Stimulated activated CD8-positive, alpha-beta memory T cell treated with anti-CD3 and anti-CD28 coated beads, Interleukin-2, amount 100 ng/mL, for 1 hour (primary cell): ENCODE measurements around the gene CFC1.
"Not testable (repeated sequence)": the region's sequence is repeated elsewhere in the genome, so short reads cannot be mapped to it uniquely, and the experiment has no call there.

ENCODE experiments used
- DNase-seq, 2 donors: peaks; one replicate each; pipeline ENCODE4 v3.0.0-alpha.2; 2020; ENCODE audit warnings: low read depth in 2 of 2

Gene CFC1

DNA sequence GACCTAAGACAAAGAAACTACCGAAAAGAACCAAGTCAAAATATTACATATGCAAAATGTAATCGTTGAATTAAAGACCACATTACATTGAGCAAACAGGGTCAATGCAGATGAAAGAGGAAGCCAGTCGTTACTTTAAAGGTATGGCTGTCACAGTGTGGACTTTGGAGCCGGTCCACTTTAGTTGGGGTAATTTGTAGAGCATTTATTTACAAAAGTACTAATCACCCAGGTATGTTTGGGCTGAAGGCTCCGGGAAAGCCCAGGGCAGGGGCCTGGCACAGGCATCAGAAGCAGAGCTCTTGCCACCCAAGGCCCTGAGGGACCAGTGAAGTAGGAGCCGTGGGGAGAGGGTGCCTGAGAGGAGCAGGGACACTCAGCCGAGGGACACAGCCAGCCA is 15.8 kb downstream of the CFC1 start:
- not testable (repeated sequence) for DNase-seq

DNA sequence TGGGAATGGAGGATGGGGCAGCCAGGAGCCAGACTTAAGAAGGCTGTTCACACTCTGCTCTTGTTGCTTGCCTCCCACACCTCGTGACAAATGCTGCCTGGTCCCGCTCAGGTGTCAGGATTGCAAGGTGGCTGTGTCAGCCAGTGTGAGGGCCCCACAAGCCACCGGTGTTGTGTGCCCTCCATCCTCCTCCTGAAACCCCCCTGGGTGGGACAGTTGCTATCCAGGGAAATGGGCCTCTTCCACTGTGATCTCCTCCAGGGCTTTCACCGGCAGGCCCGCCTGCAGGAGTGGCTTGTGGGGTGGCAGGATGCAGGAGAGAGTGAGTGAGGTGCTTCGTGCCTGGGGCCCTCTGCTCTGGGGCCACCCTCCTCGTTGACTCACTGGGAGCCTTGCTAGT is 16.4 kb downstream of the CFC1 start:
- DNase-seq, result not testable (repeated sequence)

DNA sequence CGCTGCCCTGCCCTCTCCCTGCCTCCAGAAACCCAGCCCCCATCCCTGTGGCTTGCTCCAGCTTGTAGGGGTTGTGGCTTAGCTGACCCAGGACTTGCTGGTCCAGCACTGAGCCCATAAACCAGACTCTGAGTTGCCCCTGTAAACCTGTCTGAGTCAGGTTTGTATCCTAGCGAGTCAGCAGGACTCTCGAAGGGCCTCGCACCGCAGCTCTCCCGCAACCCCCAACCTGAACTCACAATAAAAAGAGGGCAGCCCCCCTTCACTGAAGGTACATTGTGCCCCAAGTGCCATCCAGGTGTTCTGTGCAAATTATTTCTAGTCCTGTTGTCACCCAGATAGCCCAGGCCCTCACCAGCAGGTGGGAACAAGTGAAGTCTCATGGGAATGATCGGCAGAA is 17.9 kb downstream of the CFC1 start:
- not testable (repeated sequence) for DNase-seq

- not testable (repeated sequence) for DNase-seq
These were observed 20.3 kb downstream of the CFC1 start for GRCh38 chr2:130579121-130579520.

DNA sequence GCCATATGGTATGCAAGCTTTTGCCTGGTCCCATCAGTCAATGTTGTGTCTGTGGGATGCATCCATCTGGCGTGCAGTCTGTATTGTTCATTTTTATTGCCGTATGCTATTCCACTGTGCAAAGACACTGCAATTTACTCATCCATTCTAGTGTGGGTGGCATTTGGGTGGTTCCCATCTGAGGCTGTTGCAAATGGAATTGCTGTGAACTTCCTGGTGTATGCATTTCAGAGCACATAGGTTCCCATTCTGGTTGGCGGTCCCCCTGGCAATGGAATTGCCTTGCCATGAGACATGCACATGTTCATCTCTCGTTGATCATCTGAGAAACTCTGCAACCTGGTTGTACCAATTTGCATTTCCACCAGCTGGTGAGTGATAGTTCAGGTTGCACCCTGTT is 21.8 kb downstream of the CFC1 start:
- DNase-seq, result not testable (repeated sequence)

- not testable (repeated sequence) for DNase-seq
These were observed 23.1 kb downstream of the CFC1 start for GRCh38 chr2:130576209-130576784.

DNA sequence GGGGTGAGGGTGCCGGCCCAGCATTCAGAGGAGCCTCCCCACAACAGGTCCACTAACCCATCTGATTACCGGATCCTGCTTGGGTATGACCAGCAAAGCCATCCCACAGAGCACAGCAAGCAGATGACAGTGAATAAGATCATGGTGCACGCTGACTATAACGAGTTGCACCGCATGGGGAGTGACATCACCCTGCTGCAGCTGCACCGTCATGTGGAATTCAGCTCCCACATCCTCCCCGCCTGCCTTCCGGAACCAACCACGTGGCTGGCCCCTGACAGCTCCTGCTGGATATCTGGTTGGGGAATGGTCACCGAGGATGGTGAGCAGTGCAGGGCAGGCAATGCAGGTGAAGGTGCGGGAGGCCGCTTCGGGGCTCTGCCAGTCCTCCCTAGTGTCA is 25.1 kb downstream of the CFC1 start:
- not testable (repeated sequence) for DNase-seq

GRCh38 chr2:130571929-130572328 is 27.4 kb downstream of the CFC1 start:
- DNase-seq, result not testable (repeated sequence)

DNA sequence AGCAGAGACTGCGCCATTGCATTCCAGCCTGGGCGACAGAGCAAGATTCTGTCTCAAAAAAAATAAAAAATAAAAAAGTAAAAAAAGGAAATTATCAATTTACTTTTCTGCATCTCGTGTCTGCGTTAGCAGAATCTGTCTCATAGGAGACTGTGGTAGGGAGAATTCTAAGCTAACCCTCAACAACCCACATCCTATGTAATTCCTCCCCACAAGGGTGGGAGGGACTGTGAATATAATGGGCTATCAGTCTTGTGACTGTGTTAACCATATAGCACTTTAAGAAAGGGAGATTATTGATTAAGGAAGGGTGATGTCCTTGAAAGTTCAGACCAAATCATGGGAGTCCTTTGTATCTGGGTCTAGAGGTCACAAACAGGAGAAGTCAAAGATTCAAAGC is 33.2 kb downstream of the CFC1 start:
- not testable (repeated sequence) for DNase-seq

DNA sequence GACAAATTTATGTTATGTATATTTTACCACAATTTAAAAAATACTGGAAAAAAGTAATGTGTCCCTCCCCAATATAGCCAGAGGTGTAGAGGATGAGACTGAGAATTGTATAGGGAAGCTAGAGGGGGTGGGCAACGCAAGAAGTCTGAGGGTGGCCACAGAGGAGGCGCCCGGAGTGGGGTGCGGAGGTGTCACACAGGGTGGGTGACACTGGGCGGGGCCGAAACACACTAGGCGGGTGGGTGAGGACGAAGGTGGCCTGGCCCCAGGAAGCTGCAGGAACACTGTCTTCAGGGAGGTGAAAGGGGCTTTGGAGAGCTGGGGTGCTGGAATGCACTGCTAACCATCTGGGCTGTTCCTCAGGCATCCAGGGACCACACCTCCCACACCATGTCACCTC is 42.9 kb downstream of the CFC1 start:
- DNase-seq, result not testable (repeated sequence)

DNA sequence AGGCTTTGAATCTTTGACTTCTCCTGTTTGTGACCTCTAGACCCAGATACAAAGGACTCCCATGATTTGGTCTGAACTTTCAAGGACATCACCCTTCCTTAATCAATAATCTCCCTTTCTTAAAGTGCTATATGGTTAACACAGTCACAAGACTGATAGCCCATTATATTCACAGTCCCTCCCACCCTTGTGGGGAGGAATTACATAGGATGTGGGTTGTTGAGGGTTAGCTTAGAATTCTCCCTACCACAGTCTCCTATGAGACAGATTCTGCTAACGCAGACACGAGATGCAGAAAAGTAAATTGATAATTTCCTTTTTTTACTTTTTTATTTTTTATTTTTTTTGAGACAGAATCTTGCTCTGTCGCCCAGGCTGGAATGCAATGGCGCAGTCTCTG is 45.2 kb downstream of the CFC1 start:
- not testable (repeated sequence) for DNase-seq

- not testable (repeated sequence) for DNase-seq
These were observed 49.9 kb downstream of the CFC1 start for GRCh38 chr2:130549475-130549874.

- not testable (repeated sequence) for DNase-seq
These were observed 51.0 kb downstream of the CFC1 start for GRCh38 chr2:130548418-130548817.

GRCh38 chr2:130544978-130545377 is 54.4 kb downstream of the CFC1 start:
- DNase-seq, result not testable (repeated sequence)

DNA sequence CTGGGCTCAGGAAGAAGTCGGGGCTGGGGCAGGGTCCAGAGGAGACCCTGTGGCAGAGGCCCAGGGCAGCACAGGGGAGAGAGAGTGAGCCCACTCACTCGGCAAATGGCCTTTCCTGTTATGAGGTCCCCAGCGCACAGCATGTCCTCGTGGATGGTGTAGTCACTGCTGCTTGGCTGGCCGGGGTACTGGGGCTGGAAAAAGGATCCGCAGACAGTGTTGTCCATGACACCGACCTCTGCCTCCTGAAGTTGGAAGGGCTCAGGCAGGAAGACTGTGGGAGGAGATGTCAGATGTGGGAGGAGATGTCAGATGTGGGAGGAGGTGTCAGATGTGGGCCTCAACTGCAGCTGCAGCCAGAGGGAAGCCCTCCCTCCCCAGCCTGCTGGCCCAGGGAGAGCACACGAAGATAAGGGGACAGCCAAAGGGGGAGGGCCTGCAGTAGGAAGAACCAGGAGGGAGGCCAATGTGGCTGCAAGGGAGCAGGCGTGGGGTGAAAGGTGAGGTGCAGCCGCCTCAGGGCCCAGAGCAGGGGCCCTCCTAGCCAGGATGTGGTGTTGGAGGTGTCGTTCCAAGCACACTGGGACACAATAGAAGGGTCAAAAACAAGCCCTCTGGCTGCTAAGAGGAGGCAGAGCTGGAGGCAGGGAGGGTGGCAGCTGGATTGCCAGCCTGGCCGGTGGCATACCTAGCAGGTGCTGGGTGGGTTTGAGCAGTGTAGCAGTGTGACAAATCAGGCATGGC is 55.4 kb downstream of the CFC1 start:
- DNase-seq, result not testable (repeated sequence)

- not testable (repeated sequence) for DNase-seq
These were observed 56.6 kb downstream of the CFC1 start for GRCh38 chr2:130542789-130543188.
